NCI-H345 treated with DMSO at 0.1 percent for 48 hours (cell line): ENCODE results near the gene FKBP5.
A peak's percentile ranks its signal among the peaks of the same experiment; 100 is the strongest.
"Not testable (repeated sequence)": the region's sequence is repeated elsewhere in the genome, so short reads cannot be mapped to it uniquely, and the experiment has no call there.

Source experiments
- DNase-seq: peaks from one replicate; lab custom pipeline; 2025; ENCODE audit not compliant: unreplicated experiment; lab: John Stamatoyannopoulos, UW

FKBP5 gene

DNA sequence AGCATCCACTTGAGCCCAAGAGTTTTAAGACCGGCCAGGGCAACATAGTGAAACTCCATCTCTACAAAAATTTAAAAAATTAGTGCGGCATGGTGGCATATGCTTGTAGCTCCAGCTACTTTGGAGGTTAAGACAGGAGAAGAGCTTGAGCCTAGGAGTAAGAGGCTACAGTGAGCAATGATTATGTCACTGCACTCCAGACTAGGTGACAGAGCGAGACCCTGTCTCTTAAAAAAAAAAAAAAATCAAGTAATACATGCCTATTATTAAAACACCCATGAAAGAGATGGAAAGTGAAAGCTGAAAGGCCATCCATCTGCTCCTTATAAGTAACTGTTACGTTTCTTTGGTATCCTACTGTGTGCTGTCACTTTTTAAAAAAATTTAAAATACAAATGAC, 66.4 kb downstream of the FKBP5 start:
- DNase-seq = no peak

DNA sequence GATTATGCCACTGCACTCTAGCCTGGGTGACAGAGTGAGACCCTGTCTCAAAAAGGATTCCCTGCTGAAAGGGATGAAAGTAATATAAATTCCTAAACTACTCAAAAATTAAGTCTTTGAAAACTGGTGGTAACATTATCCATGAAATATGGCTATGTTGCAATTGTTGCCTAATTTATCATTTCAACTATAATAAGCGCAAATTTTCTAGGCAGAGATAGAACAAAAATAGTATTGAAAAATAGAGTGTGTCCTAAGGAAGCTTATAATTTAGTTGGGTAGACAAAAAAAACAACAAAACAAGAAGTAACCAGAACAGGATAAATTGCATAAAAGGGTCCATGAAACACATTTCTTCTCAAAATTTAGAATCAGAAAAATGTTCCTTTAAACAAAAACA, 68.0 kb downstream of the FKBP5 start:
- DNase-seq = no peak

DNA sequence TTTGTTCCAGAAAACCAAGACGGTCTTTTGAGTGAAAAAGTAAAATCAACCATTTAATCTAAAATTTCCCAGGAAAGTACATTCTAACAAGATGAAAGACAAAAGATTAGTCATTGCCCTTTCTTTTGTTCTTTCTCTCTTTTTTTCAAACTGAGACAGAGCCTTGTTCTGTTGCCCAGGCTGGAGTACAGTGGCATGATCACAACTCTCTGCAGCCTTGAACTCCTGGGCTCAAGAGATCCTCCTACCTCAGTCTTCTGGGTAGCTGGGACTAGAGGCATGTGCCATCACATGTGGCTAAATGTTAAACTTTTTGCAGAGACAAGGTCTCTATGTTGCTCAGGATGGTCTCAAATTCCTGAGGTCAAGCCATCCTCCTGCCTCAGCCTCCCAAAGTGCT, 75.0 kb downstream of the FKBP5 start:
- DNase-seq = no peak

DNA sequence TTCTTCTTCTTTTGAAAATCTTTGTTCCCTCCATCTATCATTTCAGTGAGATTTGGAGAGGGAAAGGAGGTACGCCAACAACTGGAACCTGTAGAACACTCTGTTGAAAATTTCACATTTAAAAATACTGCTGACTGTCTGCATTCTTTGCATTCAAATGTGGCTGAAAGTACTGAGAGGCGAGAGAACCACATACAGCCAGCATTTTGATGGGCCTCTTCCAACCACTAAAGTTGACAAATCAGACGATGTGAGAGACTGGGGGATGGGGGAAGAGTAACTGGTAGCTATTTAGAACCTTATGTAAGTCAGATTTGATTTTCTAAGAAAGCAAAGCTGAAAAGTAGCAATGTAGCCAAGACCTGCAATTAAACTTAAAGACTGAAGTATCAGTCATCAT, 77.5 kb downstream of the FKBP5 start:
- no peak for DNase-seq

DNA sequence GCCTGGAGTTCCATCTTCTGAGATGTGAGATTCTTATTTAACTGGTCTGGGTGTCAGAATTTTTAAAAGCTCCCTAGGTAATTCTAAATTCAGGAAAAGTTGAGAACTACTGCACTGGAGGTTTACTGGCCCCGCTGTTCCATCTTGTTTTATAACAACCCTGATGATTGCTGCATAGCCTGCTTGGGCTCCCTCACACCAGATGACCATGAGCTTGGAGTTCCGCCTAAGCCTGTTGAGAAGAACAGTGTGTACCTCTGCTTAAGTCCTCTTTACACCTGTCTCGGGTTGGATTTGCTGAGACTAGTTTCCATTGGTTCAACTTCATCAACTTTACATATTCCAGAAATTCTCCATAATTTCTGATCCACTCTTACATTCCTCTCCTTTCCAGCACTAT, 77.9 kb downstream of the FKBP5 start:
- DNase-seq = no peak

DNA sequence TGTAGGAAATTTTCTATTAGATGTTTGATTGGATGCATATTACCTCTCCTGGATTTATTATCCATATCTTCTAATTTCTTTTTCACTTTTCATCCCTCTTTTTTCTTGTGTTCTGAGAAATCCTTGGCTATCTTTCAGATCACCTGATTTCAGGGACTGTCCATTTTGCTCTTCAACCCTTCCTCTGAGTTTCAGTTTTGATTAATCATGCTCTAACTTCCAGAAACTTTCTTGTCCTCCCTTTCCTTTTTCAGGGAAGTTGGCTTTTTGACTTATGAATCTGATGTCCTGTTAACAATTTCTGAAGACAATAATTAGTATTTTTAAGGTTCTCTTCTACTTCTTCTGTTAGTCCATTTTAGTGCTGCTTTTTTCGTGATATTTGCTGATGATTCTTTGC, 79.1 kb downstream of the FKBP5 start:
- no peak for DNase-seq

DNA sequence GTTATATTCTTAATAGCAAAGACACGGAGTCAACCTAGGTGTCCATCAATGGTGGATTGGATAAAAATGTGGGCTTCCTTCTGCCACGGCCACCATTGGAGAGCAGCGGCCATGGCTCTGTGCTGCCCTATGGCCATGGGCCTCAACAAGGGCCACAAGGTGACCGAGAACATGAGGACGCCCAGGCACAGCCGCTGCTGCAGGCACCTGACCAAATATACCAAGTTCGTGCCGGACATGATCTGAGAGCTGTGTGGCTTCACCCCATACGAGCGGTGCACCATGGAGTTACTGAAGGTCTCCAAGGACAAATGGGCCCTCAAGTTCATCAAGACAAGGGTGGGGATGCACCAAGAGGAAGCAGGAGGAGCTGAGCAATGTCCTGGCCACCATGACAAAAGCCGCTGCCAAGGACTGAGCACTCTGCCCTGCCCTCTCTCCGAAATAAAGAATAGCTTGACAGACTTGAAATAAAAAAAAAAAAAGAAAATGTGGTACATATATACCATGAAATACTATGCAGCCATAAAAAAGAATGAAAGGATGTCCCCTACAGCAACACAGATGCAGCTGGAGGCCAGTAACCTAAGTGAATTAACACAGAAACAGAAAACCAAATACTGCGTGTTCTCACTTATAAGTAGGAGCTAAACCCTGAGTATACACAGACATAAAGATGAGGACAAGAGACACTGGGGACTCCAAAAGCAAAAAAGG, 81.0 kb downstream of the FKBP5 start:
- no peak for DNase-seq

DNA sequence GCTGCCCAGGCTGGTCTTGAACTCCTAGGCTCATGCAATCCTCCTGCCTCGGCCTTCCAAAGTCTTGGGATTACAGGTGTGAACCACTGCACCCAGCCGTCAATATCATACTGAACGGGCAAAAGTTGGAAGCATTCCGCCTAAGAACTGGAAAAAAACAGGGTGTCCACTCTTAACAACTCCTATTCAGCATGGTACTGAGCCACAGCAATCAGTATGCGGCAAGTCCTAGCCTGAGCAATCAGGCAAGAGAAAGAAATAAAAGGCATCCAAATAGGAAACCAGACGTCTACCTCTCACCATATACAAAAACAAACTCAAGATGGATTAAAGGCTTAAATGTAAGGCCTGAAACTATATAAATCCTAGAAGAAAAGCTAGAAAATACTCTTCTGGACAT, 83.1 kb downstream of the FKBP5 start:
- DNase-seq = no peak

DNA sequence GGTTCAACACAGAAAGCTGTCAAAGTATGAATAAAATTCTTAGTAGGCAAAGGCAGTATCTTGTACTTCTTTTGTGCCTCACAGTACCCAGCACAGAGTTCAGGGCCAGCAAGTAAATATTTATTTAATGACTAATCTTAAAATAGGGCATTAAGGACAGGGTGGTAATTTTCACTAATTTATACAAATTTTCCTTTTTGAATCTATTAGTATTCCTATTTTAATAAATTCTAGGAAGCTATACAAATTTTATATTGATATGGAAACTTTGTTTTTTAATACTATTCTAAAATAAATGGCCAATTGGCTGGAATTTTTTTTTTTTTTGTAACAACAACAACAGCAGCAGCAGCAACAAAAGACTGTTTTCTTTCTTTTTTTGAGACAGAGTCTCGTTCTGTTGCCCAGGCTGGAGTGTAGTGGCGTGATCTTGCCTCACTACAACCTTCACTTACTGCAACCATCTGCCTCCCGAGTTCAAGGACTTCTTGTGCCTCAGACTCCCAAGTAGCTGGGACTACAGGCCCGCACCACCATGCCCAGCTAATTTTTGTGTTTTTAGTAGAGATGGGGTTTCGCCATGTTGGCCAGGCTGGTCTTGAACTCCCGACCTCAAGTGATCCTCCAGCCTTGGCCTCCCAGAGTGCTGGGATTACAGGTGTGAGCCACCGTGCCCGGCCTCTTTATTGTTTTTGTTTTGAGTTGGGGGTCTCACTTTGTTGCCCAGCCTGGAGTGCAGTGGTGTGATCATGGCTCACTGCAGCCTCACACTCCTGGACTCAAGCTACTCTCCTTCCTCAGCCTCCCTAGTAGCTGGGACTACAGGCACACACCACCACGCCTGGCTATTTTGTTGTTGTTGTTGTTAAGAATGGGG, 85.2 kb downstream of the FKBP5 start:
- no peak for DNase-seq

DNA sequence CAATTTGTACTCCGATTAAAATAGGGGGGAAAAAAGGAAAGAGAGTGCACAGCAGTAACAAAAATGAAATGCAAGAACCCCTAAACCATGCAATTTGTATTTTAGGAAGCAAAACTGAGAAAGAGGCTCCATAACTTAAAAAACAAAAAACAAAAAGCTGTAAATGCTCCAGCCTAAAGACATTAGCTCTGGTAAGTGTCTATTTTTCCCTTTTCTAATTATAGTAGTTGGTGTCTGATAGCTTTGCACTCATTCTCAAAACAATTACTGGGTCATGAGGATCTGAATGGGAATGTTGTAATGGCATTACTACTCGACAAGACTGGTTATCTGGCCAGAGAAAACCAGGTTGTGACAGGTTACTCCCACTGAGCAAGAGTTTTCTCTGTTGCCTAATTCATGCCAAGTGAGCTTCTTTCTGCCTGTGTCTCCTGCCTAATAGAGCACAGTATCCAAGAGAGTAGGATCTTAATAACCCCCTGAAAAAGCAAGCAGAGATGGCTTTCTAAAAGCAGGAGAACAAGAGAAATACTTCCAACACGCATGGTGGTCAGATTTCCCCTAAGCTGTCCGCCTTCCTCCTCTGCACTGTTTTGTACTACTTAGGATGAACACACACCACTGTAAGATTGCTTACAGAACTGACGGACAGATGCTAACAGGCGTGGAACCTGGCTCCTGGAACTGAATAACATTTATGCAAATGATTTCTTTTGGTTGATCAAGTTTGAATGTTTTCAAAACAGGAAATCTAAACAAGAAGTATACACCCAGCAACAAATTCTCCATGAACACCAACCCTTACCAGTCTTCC, 86.4 kb downstream of the FKBP5 start:
- DNase-seq = no peak

DNA sequence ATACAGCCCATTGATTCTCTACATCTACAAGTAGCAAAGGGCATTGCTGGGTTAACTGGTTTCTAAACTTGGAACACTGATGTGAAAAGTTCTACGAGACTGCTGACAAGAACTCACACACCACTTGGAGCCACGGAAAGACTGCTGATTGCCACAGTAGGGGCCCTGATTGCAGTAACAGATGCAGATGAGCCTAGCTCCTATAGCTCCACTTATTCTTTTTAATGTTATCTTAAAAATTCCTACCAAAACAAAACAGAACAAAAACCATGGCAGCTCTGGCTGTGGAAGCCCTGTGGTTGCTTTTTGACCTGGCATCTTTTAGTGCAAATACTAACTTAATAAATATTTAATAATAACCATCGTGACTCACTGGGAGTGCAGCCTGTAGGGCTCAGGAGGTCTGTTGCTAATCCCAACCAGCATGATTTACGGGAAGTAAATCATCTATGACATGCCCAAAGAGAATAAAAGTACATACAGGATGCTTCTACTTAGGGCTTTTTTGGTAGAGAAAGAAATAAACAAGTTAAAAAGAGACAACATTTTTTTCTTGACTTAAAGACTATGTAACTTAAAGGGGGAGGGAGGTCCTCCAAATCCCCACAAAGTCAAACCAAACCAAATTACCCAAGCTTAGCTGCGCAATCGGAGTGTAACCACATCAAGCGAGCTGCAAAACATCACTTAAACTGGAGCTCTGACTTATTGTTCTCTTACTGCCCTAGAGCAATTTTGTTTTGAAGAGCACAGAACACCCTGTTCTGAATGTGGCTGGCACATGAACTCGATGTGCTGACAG, 87.2 kb downstream of the FKBP5 start:
- peak; percentile 16 for DNase-seq

DNA sequence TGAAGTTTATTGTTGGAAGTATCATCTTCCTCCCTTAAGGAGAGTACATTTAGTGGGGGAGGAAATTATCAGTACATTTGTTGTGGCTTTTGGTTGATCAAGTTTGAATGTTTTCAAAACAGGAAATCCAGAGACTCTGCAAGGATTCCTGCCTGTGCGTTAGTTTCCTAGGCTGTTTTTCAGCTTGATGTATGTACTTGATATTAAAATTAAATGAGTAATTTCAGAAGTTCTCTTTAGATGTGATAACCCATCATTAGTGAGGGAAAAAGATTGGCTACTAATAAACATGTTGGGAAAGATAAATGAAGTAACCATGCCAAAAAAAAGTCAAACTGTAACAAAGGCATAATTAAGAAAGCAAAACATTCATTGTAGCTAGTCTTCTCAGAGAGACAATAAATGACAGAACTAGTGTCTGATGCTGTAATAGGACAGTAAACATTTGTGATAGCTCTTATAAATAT, 88.0 kb downstream of the FKBP5 start:
- no peak for DNase-seq

DNA sequence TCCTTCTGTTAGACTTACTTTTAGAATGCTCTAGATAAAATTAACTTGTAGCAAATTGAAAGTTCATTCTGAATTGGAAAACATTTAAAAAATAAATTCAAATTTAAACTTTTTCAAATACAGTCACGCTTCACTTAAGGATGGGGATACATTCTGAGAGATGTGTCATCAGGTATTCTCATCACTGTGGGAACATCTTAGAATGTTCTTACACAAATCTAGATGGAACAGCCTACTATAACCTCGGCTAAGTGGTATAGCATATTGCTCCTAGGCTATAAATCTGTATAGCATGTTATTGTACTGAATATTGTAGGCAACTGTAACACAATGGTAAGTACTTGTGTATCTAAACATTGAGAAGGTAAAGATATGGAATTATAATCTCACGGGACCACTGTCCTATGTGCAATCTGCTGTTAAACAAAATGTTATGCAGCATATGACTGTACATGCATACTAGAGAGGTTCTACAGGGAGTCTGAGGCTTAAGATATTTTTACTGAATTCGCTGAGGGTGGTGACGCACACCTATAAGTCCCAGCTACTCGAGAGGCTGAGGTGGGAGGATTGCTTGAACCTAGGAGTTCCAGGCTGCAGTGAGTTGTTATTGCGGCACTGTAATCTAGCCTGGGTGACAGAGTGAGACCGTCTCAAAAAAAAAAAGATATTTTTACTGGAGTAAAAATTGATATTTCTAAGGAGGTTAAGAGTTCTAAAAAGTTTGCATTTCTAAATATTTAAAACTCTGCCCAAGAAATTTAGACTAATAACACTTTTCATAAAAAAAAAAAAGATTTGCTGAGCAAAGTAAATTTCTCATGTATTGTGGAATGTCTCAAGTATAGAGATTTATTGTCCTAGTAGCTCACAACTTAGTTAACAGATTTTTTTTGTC, 88.7 kb downstream of the FKBP5 start:
- DNase-seq = no peak

DNA sequence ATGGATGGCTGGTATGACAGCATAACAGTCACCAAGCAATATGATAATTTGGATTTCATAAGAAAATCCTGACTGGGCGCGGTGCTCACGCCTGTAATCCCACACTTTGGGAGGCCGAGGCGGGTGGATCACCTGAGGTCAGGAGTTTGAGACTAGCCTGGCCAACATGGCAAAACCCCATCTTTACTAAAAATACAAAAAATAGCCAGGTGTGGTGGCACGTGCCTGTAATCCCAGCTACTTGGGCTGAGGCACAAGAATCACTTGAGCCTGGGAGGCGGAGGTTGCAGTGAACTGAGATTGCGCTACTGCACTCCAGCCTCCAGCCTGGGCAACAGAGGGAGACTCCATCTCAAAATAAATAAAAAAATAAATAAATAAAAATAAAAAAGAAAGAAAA, 90.1 kb downstream of the FKBP5 start:
- not testable (repeated sequence) for DNase-seq

DNA sequence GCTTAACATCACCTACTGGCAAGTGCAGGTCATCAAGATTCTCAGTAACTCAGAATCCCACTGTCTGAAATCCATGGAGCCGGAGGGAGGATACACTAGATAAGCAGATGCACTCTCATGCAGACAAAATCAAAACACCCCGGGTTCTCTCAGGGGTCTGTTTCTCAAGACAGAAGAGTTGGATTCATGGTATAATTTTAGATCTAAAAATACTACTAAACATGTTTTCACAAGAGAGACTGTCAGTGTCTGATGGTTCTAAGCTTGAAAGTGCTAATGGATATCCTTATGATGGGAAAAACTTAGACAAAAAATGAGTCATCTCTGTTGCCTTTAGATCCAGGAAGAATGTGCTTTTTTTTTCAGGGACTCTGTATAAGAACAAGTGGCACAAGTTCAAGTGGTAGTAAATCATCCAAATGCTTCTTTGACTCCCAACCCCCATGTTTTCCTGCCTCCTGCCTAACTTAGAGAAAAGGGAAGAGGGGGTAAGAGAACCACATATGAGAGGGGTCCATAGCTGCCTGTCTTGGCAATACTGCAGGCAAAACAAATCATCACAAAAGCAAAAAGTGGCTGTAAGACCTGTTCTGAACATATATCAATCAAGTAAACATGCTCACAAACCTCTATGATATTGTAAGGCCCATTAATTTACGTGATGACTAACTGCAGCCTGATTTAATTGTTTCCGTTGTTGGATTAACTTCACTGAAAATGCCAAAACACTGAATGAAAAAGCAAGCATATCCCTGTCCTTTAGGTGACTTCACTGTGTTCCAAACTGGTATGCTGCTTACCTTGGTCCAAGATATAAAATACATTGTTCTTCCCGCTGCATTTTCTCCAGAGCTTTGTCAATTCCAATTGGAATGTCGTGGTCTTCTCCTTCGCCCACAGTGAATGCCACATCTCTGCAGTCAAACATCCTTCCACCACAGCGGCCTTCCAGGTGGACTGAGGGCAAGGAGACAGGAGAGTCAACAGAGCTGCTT, 92.0 kb downstream of the FKBP5 start:
- no peak for DNase-seq

DNA sequence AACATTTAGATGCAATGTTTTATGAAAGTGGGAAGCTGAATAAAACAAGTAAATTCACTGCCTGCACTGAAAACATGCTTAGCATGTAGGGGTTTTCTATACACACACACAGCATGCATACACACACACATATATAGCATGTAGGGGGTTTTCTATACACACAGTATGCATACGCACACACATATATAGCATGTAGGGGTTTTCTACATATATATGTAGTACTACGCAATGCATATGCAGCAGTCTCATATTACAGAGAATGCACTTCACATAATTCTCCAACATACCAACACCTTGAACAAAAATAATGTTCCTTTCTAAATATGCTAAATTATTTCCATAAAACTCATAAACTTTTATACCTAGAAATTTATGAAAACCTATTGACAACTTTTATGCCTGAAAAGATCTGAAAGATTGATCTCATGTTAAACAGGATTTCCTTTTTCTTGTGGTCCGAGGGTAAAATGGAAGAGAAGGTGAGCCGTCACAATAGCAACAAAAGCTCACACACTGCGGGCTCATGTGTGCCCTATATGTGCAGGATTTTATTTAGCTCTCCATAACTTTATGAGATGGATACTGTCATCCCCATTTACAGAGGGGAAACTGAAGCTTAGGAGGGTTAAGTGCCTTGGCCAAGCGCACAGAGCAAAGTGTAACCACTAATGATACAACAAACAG, 94.1 kb downstream of the FKBP5 start:
- no peak for DNase-seq

DNA sequence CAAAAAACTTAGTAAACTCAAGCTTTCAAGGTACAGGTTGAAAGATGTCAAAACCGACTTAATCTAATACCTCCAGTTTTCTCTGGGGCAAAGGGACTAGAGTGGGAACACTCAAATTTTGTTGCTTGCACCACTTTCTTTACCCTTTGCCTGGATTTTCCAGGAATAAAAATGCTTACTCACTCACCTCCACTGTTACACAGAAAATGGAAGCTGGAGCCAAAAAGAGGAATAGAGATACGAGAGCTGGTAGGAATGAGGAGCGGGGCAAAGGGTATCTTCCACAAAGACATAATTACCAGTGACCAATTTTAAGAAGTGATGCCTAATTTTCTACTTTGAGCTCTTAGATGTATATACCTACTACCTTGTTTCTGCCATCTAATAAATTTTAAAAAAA, 96.5 kb downstream of the FKBP5 start:
- no peak for DNase-seq

DNA sequence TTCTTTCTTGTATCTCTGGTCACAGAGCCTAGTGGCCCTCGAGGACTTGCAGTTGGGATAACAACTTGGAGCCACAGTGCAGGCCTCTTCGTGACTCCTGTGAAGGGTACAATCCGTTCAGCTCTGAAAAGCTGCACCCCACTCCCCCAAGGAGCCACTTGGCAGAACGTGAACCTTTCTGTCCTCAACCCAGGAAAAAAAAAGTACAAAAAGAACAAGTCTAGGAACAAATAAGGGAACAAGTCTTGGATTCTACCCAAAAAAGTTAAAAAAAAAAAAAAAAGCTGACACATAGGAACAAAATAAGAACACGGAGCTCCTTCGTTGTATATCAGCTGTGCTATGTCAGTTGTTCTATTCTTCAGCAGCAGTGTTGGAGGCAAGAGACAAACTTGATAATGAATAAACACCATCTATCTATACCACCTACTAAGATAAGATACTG, 98.1 kb downstream of the FKBP5 start:
- DNase-seq = no peak
